Skeletal muscle tissue (tissue), 4 donors: ENCODE measurements around the gene ADAM12. TPM values are rescaled to one million over a fixed set of nuclear protein-coding genes. Genes with fewer than 3 reads are reported as not detected.
"Not testable (repeated sequence)": the region's sequence is repeated elsewhere in the genome, so short reads cannot be mapped to it uniquely, and the experiment has no call there.

Source experiments
- H3K27ac ChIP-seq: one replicate; pipeline ENCODE4 v1.7.0; 2013; ENCODE audit warnings: mild to moderate bottlenecking, low read depth, low read length, inconsistent platforms
- H3K27me3 ChIP-seq, 3 donors: one replicate each; pipeline ENCODE4 v1.7.0; 2013; ENCODE audit warnings: low read length in 3 of 3; ENCODE audit not compliant: control insufficient read depth in 3 of 3, insufficient read depth in 3 of 3
- H3K36me3 ChIP-seq, 3 donors: one replicate each; pipeline ENCODE4 v1.7.0; 2013; ENCODE audit warnings: low read length in 3 of 3; ENCODE audit not compliant: control insufficient read depth in 3 of 3, insufficient read depth in 3 of 3
- H3K4me1 ChIP-seq, 3 donors: one replicate each; pipeline ENCODE4 v1.7.0; 2013; ENCODE audit warnings: low read length in 3 of 3, mild to moderate bottlenecking in 3 of 3; ENCODE audit not compliant: control insufficient read depth in 3 of 3, insufficient read depth in 3 of 3
- H3K4me3 ChIP-seq, 3 donors: one replicate each; pipeline ENCODE4 v1.7.0; 2013; ENCODE audit warnings: low read length in 3 of 3
- H3K9ac ChIP-seq, 3 donors: one replicate each; pipeline ENCODE4 v1.7.0; 2013; ENCODE audit warnings: low read length in 3 of 3, mild to moderate bottlenecking in 3 of 3, moderate library complexity in 2 of 3, low read depth in 1 of 3
- H3K9me3 ChIP-seq, 3 donors: one replicate each; pipeline ENCODE4 v1.7.0; 2013; ENCODE audit warnings: low read length in 3 of 3; ENCODE audit not compliant: control insufficient read depth in 3 of 3
- total RNA-seq: library from RNA; depleted of rRNA; stranded (reverse); fragments of >200 nt; gene quantifications from one replicate; pipeline ENCODE4 v1.2.3, GENCODE V29; 2014
- donor health status: Osteomylitis.

The ADAM12 gene
- total RNA-seq, 1 donor from 2014 or later: 13.0 TPM

DNA sequence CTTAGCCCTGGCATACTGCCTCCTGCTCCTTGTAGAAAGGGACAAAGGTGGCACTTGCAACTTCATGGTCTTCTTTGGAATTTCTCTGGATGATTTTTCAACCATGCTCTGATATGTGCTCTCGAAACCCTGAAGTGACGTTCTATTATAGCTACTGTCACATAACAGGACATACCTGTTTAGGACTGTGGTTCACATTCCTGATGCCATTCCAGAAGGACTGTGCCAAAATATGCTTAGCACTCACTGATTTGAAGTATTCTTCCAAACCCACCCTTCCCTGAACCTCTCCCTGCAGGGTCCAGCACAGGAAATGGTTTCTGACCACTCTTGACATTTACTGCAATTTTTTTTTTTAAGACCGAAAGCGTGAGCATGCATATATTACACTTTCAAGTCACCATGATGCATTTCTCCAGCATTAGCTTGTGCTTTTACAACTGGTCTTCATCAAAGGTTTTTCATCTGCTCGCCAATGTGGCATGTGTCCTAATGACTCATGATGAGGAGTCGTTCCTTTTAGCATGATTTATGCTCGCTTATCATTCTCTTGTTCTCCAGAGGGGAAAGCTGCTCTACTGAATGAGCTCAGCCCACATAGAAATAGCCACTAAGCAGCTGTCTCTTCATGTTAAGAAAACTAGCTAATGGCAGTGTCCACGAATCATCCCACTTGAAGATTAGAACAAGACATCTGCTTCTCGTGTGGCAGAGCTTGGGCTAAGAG lies 135.2 kb downstream of the ADAM12 start:
- peaks cover 2 to 3% (median 3%) of the 10 kb centered on the region in 3 donors for H3K4me1 ChIP-seq
- no peaks in the 10 kb centered on the region for H3K27me3 ChIP-seq
- H3K9ac ChIP-seq: no peak overlapping the region
- H3K4me3 ChIP-seq: no peak overlapping the region
- no peak overlapping the region for H3K27ac ChIP-seq
- H3K9me3 ChIP-seq: peaks cover 0 to 10% (median 0%) of the 10 kb centered on the region in 3 donors
- H3K36me3 ChIP-seq: no peaks in the 10 kb centered on the region

DNA sequence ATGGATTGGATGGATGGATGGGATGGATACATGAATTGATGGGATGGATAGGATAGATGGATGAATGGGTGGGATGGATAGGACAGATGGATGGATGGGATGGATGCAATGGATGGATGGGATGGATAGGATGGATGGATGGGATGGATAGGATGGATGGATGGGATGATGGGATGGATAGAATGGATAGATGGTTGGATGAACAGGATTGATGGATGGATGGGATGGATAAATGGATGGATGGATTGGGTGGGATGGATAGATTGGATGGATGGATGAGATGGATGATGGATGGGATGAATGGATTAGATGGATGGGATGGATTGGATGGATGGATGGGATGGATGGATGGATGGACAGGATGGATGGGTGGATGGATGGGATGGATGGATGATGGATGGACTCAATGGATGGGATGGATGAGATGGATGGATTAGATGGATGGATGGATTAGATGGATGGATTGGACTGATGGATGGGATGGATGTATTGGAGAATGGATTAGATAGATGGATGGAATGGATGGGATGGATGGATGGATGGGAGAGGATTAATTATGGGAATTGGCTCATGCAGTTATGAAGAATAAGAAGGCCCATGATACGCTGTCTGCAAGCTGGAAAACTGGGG lies 136.4 kb downstream of the ADAM12 start:
- H3K9me3 ChIP-seq: peaks cover 0 to 10% (median 0%) of the 10 kb centered on the region in 3 donors
- no peaks in the 10 kb centered on the region for H3K36me3 ChIP-seq
- H3K27ac ChIP-seq: no peak overlapping the region
- no peaks in the 10 kb centered on the region for H3K27me3 ChIP-seq
- H3K4me1 ChIP-seq: peaks cover 2 to 3% (median 3%) of the 10 kb centered on the region in 3 donors
- H3K9ac ChIP-seq: no peak overlapping the region
- H3K4me3 ChIP-seq: no peak overlapping the region

DNA sequence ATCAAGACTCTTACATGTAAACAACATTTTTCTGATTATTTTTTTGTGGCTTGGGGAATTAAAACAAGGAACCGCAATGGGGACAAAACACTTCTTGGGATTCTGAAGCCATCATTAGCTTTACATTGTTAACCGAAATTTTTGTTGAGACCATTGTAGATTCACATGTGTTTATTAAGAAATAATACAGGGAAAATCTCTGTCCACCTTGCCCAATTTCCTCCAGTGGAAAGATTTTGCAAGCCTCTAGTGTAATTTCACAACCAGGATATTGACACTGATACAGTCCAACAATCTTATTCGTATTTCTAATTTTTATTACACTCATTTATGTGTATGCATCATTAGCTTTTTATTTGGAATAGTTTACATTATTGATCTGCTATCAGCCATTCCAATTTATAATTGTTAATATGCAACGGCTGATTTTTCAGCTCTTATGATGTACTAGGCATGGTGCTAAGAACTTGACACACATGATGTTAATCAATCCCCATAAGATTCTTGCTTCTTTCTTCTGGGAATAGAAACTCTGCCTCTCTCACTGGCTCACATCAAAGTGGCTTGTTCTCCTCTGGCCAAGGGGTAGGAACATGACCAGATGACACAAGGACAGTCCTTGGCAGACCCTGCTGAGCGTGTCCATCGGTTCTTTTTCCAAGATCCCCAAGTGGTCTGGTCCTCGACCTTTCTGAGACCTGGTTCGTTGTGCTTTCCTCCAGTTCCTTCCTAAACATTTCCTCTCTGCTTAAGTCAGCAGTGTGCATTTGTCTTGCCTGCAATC lies 137.6 kb downstream of the ADAM12 start:
- H3K9me3 ChIP-seq: peaks cover 0 to 10% (median 0%) of the 10 kb centered on the region in 3 donors
- no peak overlapping the region for H3K27ac ChIP-seq

DNA sequence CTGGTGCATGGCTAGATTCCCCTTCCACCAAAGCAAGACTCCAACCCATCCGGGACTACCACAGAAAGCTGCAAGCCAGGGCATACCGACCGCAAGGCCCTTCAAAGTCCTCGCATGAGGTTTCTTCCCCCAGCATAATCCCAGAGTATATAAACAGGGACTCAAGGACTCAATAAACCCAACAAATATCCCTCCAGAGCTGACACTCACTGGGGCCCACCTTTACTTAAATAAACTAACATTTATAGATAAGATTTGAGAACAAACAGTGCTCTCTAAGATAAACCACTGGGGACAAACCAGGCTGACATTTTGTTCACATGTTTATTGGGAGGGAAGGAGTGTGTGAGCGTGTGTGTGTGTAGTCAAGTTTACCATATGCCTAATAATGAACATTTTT lies 138.2 kb downstream of the ADAM12 start:
- no peaks in the 10 kb centered on the region for H3K36me3 ChIP-seq
- H3K4me3 ChIP-seq: no peak overlapping the region
- H3K4me1 ChIP-seq: peaks cover 2 to 3% (median 3%) of the 10 kb centered on the region in 3 donors
- H3K27me3 ChIP-seq: no peaks in the 10 kb centered on the region
- H3K9me3 ChIP-seq: peaks cover 0 to 10% (median 0%) of the 10 kb centered on the region in 3 donors
- H3K27ac ChIP-seq: no peak overlapping the region
- no peak overlapping the region for H3K9ac ChIP-seq

More for the DNA sequence above, 137.6 kb downstream of the ADAM12 start:
- Histone ChIP-seq H3K9ac (no peak overlapping the region), H3K4me3 (no peak overlapping the region), H3K27me3 (no peaks in the 10 kb centered on the region), H3K36me3 (no peaks in the 10 kb centered on the region), H3K4me1 (peaks cover 2 to 3% (median 3%) of the 10 kb centered on the region in 3 donors)

DNA sequence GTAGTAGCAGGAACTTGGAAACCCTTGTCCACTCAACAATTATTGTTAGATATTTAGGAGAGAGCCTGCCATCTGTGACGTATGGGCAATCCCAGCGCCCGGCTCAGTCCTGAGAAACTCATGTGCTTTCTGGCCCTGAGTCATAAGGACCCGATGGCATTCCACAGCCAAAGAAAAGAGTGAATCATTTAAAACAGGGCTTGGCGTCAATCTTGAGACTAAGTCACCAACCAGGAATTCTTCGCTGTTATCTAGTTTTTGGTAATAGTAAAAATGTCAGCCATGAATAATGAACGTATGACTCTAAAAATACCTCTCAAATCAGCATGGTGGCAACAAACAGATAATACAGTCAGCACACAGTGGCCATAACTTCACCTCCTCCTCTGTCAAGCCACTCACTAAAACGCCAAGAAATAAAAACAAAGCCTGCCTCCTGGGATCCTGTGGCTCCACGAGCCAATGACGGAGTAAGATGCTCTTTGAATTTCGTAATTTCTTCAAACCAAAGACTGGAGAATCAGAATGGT lies 140.8 kb downstream of the ADAM12 start:
- H3K9ac ChIP-seq: no peak overlapping the region
- no peak overlapping the region for H3K4me3 ChIP-seq
- peak overlapping the region; percentile 42 for H3K27ac ChIP-seq
- H3K36me3 ChIP-seq: no peaks in the 10 kb centered on the region
- peaks cover 0 to 5% (median 0%) of the 10 kb centered on the region in 3 donors for H3K4me1 ChIP-seq
- peaks cover 0 to 8% (median 0%) of the 10 kb centered on the region in 3 donors for H3K9me3 ChIP-seq
- no peaks in the 10 kb centered on the region for H3K27me3 ChIP-seq

DNA sequence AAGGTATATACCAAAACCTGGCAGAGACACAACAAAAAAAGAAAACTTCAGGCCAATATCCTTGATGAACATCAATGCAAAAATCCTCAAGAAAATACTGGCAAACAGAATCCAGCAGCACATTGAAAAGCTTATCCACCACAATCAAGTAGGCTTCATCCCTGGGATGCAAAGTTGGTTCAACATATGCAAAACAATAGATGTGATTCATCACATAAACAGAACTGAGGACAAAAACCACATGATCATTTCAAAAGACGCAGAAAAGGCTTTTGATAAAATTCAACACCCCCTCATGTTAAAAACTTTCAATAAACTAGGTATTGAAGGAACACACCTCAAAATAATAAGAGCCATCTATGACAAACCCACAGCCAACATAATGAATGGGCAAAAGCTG lies 141.9 kb downstream of the ADAM12 start:
- H3K9me3 ChIP-seq, H3K4me1 ChIP-seq, H3K27me3 ChIP-seq, H3K36me3 ChIP-seq, H3K9ac ChIP-seq, H3K27ac ChIP-seq, H3K4me3 ChIP-seq: not testable (repeated sequence)

DNA sequence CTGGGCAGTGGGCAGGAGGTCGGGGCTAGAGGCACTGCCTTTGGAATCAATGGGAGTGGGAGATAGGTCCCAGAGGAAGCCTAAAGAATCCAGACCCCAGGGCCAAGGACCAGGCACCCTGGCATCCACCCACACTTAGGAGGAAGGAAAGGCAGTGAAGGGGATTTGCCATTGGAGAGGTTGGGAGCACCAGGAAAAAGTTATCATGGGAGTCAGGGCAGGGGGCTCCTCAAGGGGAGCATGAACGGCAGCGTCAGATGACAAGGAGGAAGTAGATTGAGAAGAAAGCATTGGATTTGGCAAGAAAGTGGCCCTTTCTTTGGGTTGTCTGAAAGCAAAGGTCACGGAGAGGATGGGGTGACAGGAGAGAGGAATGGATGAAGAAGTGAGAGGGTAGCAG lies 142.8 kb downstream of the ADAM12 start:
- Histone ChIP-seq H3K4me1 (peaks cover 0 to 7% (median 0%) of the 10 kb centered on the region in 3 donors), H3K27me3 (no peaks in the 10 kb centered on the region), H3K27ac (no peak overlapping the region), H3K4me3 (no peak overlapping the region), H3K9ac (no peak overlapping the region), H3K36me3 (no peaks in the 10 kb centered on the region), H3K9me3 (no peaks in the 10 kb centered on the region)

DNA sequence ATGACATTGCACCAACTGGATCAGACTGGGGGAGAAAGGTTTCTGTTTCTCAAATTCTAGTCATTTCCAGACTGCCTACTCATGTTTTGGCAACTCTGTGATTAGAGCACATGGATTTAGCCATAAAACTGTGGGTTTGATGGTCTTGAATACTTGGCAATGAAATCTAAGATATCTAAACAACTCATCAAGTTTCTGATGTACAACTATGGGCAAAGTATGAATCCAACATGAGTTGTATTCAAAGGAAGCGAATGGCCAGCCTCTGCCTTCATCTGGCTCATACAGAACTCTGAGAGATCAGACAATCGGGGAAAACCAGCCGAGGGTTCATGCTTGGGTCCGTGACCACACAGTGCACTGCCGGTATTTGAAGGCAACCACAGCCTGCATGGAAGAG lies 144.3 kb downstream of the ADAM12 start:
- H3K9ac ChIP-seq: no peak overlapping the region
- H3K36me3 ChIP-seq: no peaks in the 10 kb centered on the region
- no peaks in the 10 kb centered on the region for H3K27me3 ChIP-seq
- peaks cover 0 to 7% (median 0%) of the 10 kb centered on the region in 3 donors for H3K4me1 ChIP-seq
- no peak overlapping the region for H3K4me3 ChIP-seq
- H3K9me3 ChIP-seq: no peaks in the 10 kb centered on the region
- H3K27ac ChIP-seq: peak overlapping the region; percentile 59

DNA sequence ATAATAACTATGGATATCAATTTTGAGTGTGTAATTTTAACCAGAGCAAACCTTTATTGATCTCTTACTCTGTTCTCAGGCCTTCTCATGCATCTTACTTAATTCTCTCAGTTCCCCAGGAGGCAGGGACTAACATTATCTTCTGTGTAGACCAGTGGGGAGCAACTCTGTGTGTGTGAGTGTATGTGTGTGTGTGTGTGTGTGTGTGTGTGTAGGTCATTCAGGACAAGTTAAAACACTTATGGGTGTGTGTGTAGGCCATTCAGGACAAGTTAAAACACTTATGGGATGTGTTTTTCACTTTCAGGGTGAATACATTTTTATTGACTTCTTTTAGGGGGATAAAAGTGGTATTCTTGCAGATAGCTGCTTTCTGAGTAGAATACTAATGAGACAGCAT lies 145.0 kb downstream of the ADAM12 start:
- Histone ChIP-seq H3K27me3 (no peaks in the 10 kb centered on the region), H3K4me3 (no peak overlapping the region), H3K4me1 (peaks cover 0 to 7% (median 0%) of the 10 kb centered on the region in 3 donors), H3K9ac (no peak overlapping the region), H3K27ac (peak overlapping the region; percentile 59), H3K36me3 (no peaks in the 10 kb centered on the region), H3K9me3 (no peaks in the 10 kb centered on the region)
